HepG2 (cell line): Measurements from ENCODE around the gene INKA1. TPM values are rescaled to one million over a fixed set of nuclear protein-coding genes. Genes with fewer than 3 reads are reported as not detected.

ENCODE experiments used
- CENPT ChIP-seq: sonication (generic); formaldehyde crosslinking; IDR thresholded peaks from 2 replicates; pipeline ENCODE4 v1.8.0; 2022; ENCODE audit warnings: low read depth, mild to moderate bottlenecking, moderate library complexity, missing genetic modification reagents
- E2F1 ChIP-seq: sonication (generic); formaldehyde crosslinking; IDR thresholded peaks from 2 replicates; pipeline ENCODE4 v1.5.0; 2020; ENCODE audit warnings: missing genetic modification reagents
- EED ChIP-seq: sonication (generic); formaldehyde crosslinking; IDR thresholded peaks from 2 replicates; pipeline ENCODE4 v1.5.0; 2020; ENCODE audit warnings: mild to moderate bottlenecking, missing genetic modification reagents
- JUN ChIP-seq: sonication (generic); formaldehyde crosslinking; IDR thresholded peaks from 2 replicates; pipeline ENCODE4 v1.4.0; 2020; ENCODE audit warnings: mild to moderate bottlenecking, missing genetic modification reagents
- MBD4 ChIP-seq: IDR thresholded peaks from 2 replicates; pipeline ENCODE4 v1.6.1; 2012; ENCODE audit warnings: low read length, inconsistent platforms, borderline replicate concordance
- MED1 ChIP-seq: sonication (generic); formaldehyde crosslinking; IDR thresholded peaks from 2 replicates; pipeline ENCODE4 v1.4.0; 2020; ENCODE audit warnings: missing genetic modification reagents
- MED13 ChIP-seq: sonication (generic); formaldehyde crosslinking; IDR thresholded peaks from 2 replicates; pipeline ENCODE4 v1.5.0; 2020; ENCODE audit warnings: missing genetic modification reagents
- NCOR1 ChIP-seq: fragments of 200-600 bp; sonication (generic); IDR thresholded peaks from 2 replicates; pipeline ENCODE4 v1.7.0; 2017; ENCODE audit warnings: antibody characterized with exemption, low read length, borderline replicate concordance
- NFE2L2 ChIP-seq: fragments of 150-350 bp; IDR thresholded peaks from 2 replicates; pipeline ENCODE4 v1.6.1; 2014; ENCODE audit warnings: low read length
- NR2F2 ChIP-seq: IDR thresholded peaks from 2 replicates; pipeline ENCODE4 v1.6.1; 2012; ENCODE audit warnings: low read depth, inconsistent platforms, borderline replicate concordance
- ONECUT2 ChIP-seq: sonication (generic); formaldehyde crosslinking; IDR thresholded peaks from 2 replicates; pipeline ENCODE4 v1.4.0; 2020; ENCODE audit warnings: missing genetic modification reagents
- RAD51 ChIP-seq: fragments of 450-650 bp; IDR thresholded peaks from 2 replicates; pipeline ENCODE4 v1.6.1; 2016; ENCODE audit warnings: borderline replicate concordance
- RBFOX2 ChIP-seq: fragments of 200-400 bp; formaldehyde crosslinking; IDR thresholded peaks from 2 replicates; pipeline ENCODE4 v1.6.1; 2017; ENCODE audit warnings: low read depth, mild to moderate bottlenecking, low read length
- RERE ChIP-seq: IDR thresholded peaks from 2 replicates; pipeline ENCODE4 v1.6.1; 2016; ENCODE audit warnings: low read depth, missing genetic modification reagents, missing compliant biosample characterization
- SMC3 ChIP-seq: IDR thresholded peaks from 2 replicates; pipeline ENCODE4 v1.6.1; 2011; ENCODE audit warnings: low read length, improper control_type of control experiment
- SRSF4 ChIP-seq: fragments of 200-400 bp; formaldehyde crosslinking; IDR thresholded peaks from one replicate; pipeline ENCODE4 v1.6.1; 2018; ENCODE audit warnings: mild to moderate bottlenecking, low read depth, low read length, moderate library complexity; ENCODE audit not compliant: poor library complexity, severe bottlenecking
- TBP ChIP-seq: sonication (generic); formaldehyde crosslinking; IDR thresholded peaks from 2 replicates; pipeline ENCODE4 v1.5.0; 2020; ENCODE audit warnings: missing genetic modification reagents
- ZBTB14 ChIP-seq: sonication (generic); formaldehyde crosslinking; IDR thresholded peaks from 2 replicates; pipeline ENCODE4 v1.4.0; 2020; ENCODE audit warnings: missing genetic modification reagents
- ZNF10 ChIP-seq: sonication (generic); formaldehyde crosslinking; IDR thresholded peaks from 2 replicates; pipeline ENCODE4 v1.4.0; 2020; ENCODE audit warnings: mild to moderate bottlenecking, low read depth, missing genetic modification reagents, borderline replicate concordance
- ZNF180 ChIP-seq: sonication (generic); formaldehyde crosslinking; IDR thresholded peaks from 2 replicates; pipeline ENCODE4 v1.4.0; 2020; ENCODE audit warnings: low read depth, missing genetic modification reagents, borderline replicate concordance
- ZNF235 ChIP-seq: sonication (generic); formaldehyde crosslinking; IDR thresholded peaks from 2 replicates; pipeline ENCODE4 v1.8.1; 2023; ENCODE audit warnings: mild to moderate bottlenecking, missing genetic modification reagents, borderline replicate concordance
- ZNF431 ChIP-seq: sonication (generic); formaldehyde crosslinking; IDR thresholded peaks from 2 replicates; pipeline ENCODE4 v1.9.0; 2022; ENCODE audit warnings: missing genetic modification reagents, low read depth, mild to moderate bottlenecking, borderline replicate concordance
- ZNF556 ChIP-seq: sonication (generic); formaldehyde crosslinking; IDR thresholded peaks from 2 replicates; pipeline ENCODE4 v1.4.0; 2020; ENCODE audit warnings: mild to moderate bottlenecking, missing genetic modification reagents, borderline replicate concordance
- ZNF557 ChIP-seq: sonication (generic); formaldehyde crosslinking; IDR thresholded peaks from 2 replicates; pipeline ENCODE4 v1.4.0; 2020; ENCODE audit warnings: missing genetic modification reagents
- polyA plus RNA-seq, 8 experiments: library from polyadenylated mRNA; depleted of rRNA in 3 of 8; stranded (reverse) in 7 of 8; unstranded in 1 of 8; fragments of >200 nt; fragmentation: Illumina TruSeq in 4 of 8; extraction: Trizol in 4 of 8; gene quantifications; 2 replicates each; pipeline versions ENCODE4 v1.2.1 to v1.2.3, GENCODE V29; 2011 to 2016; ENCODE audit warnings: low read depth in 4 of 8, missing spikeins in 1 of 8, mixed read lengths in 1 of 8; ENCODE audit not compliant: insufficient read depth in 1 of 8
- total RNA-seq, 5 experiments: library from RNA; depleted of rRNA; stranded (reverse); fragments of >200 nt; fragmentation: Illumina TruSeq; extraction: Trizol; gene quantifications; 2 replicates each; pipeline ENCODE4 v1.2.3, GENCODE V29; 2016; ENCODE audit warnings: low read depth in 1 of 5

INKA1 gene
- total and polyA plus RNA-seq, 2 of the 13 experiments (the other 11 are each of a cell fraction or from before 2014, with no cell fraction given) = 0.22 to 0.41 TPM

- TF ChIP-seq RERE (CRISPR knock-in tag) (no peak), ZNF180 (no peak), NFE2L2 (no peak), RAD51 (peak; percentile 95), EED (CRISPR knock-in tag) (no peak), ZBTB14 (CRISPR knock-in tag) (no peak), RBFOX2 (peak; percentile 88), NCOR1 (no peak), ZNF10 (CRISPR knock-in tag) (no peak), NR2F2 (no peak), ZNF431 (CRISPR knock-in tag) (0 out of 2 replicates have a peak, but pooled peaks have one; percentile 65), ONECUT2 (CRISPR knock-in tag) (no peak), ZNF557 (CRISPR knock-in tag) (no peak), SMC3 (no peak), CENPT (peak; percentile 96; the same call in 1 of the 2 replicates), SRSF4 (no peak), MED13 (CRISPR knock-in tag) (peak; percentile 61), ZNF235 (CRISPR knock-in tag) (no peak), MED1 (CRISPR knock-in tag) (no peak), MBD4 (no peak), JUN (peak; percentile 42; the same call in 1 of the 2 replicates), E2F1 (CRISPR knock-in tag) (peak; percentile 63; the same call in 1 of the 2 replicates), TBP (CRISPR knock-in tag) (no peak), ZNF556 (CRISPR knock-in tag) (peak; percentile 64; the same call in 1 of the 2 replicates)
These were observed 16.5 kb upstream of the INKA1 start, which contains the start of gene IP6K1 (continued) for GRCh38 chr3:49786357-49787181.
